ENCODE data around the gene CCNY. TPM values are rescaled to one million over a fixed set of nuclear protein-coding genes. Genes with fewer than 3 reads are reported as not detected.
"Not testable (repeated sequence)": the region's sequence is repeated elsewhere in the genome, so short reads cannot be mapped to it uniquely, and the experiment has no call there.

CCNY gene
- total RNA-seq (2014; rRNA removed; shearing (Covaris generic)) = 33.7 and 49.7 TPM in 2 replicates

- peak within 1 kb of the TSS; percentile 84 for H3K4me3 ChIP-seq (ENCODE audit: insufficient read depth, low read depth, low read length)
- no peaks in the 10 kb centered on the region; the same call in 1 of the 2 replicates for H3K27me3 ChIP-seq (ENCODE audit: control insufficient read depth, insufficient read depth, low read length)
- peak; percentile 94 for DNase-seq
- peaks cover 2% of the 10 kb centered on the region for H3K36me3 ChIP-seq (replicated peaks; ENCODE audit: control insufficient read depth, insufficient read depth, low read length)
Observed at GRCh38 chr10:35336084-35336831, at the start of gene CCNY. CCNY (plus strand) TSS chr10:35336509; CDS start chr10:35337054, 545 bp downstream.

GRCh38 chr10:35289198-35289597, 47.1 kb upstream of the CCNY start:
- Histone ChIP-seq H3K27me3 (ENCODE audit: control insufficient read depth, insufficient read depth, low read length) (no peaks in the 10 kb centered on the region), H3K4me3 (ENCODE audit: insufficient read depth, low read depth, low read length) (no peak overlapping the region), H3K36me3 (replicated peaks; ENCODE audit: control insufficient read depth, insufficient read depth, low read length) (no peaks in the 10 kb centered on the region)
- no peak for DNase-seq

GRCh38 chr10:35294506-35294905, 41.8 kb upstream of the CCNY start:
- no peaks in the 10 kb centered on the region for H3K36me3 ChIP-seq (replicated peaks; ENCODE audit: control insufficient read depth, insufficient read depth, low read length)
- no peaks in the 10 kb centered on the region for H3K27me3 ChIP-seq (ENCODE audit: control insufficient read depth, insufficient read depth, low read length)
- no peak for DNase-seq
- H3K4me3 ChIP-seq (ENCODE audit: insufficient read depth, low read depth, low read length) = no peak overlapping the region

GRCh38 chr10:35299016-35299415, 37.3 kb upstream of the CCNY start:
- Histone ChIP-seq H3K27me3 (ENCODE audit: control insufficient read depth, insufficient read depth, low read length) (no peaks in the 10 kb centered on the region), H3K4me3 (ENCODE audit: insufficient read depth, low read depth, low read length) (no peak overlapping the region), H3K36me3 (replicated peaks; ENCODE audit: control insufficient read depth, insufficient read depth, low read length) (no peaks in the 10 kb centered on the region)
- DNase-seq = no peak

- no peak overlapping the region for H3K4me3 ChIP-seq (ENCODE audit: insufficient read depth, low read depth, low read length)
- no peaks in the 10 kb centered on the region for H3K27me3 ChIP-seq (ENCODE audit: control insufficient read depth, insufficient read depth, low read length)
- no peak for DNase-seq
- H3K36me3 ChIP-seq (replicated peaks; ENCODE audit: control insufficient read depth, insufficient read depth, low read length) = no peaks in the 10 kb centered on the region
Observed at GRCh38 chr10:35300063-35300699, 36.1 kb upstream of the CCNY start.

GRCh38 chr10:35304649-35305048, 31.7 kb upstream of the CCNY start:
- Histone ChIP-seq H3K36me3 (replicated peaks; ENCODE audit: control insufficient read depth, insufficient read depth, low read length) (no peaks in the 10 kb centered on the region), H3K4me3 (ENCODE audit: insufficient read depth, low read depth, low read length) (no peak overlapping the region), H3K27me3 (ENCODE audit: control insufficient read depth, insufficient read depth, low read length) (no peaks in the 10 kb centered on the region)
- peak; percentile 14 for DNase-seq

GRCh38 chr10:35306852-35307251, 29.5 kb upstream of the CCNY start:
- H3K4me3 ChIP-seq (ENCODE audit: insufficient read depth, low read depth, low read length) = no peak overlapping the region
- no peaks in the 10 kb centered on the region for H3K36me3 ChIP-seq (replicated peaks; ENCODE audit: control insufficient read depth, insufficient read depth, low read length)
- DNase-seq = no peak
- H3K27me3 ChIP-seq (ENCODE audit: control insufficient read depth, insufficient read depth, low read length) = no peaks in the 10 kb centered on the region

GRCh38 chr10:35307297-35307696, 29.0 kb upstream of the CCNY start:
- DNase-seq = no peak
- no peaks in the 10 kb centered on the region for H3K27me3 ChIP-seq (ENCODE audit: control insufficient read depth, insufficient read depth, low read length)

GRCh38 chr10:35308809-35309208, 27.5 kb upstream of the CCNY start:
- no peak for DNase-seq
- H3K36me3 ChIP-seq (replicated peaks; ENCODE audit: control insufficient read depth, insufficient read depth, low read length) = no peaks in the 10 kb centered on the region
- no peaks in the 10 kb centered on the region for H3K27me3 ChIP-seq (ENCODE audit: control insufficient read depth, insufficient read depth, low read length)
- no peak overlapping the region for H3K4me3 ChIP-seq (ENCODE audit: insufficient read depth, low read depth, low read length)

More at GRCh38 chr10:35307297-35307696, 29.0 kb upstream of the CCNY start:
- H3K4me3 ChIP-seq (ENCODE audit: insufficient read depth, low read depth, low read length) = no peak overlapping the region
- no peaks in the 10 kb centered on the region for H3K36me3 ChIP-seq (replicated peaks; ENCODE audit: control insufficient read depth, insufficient read depth, low read length)

- DNase-seq; H3K36me3 ChIP-seq (replicated peaks; ENCODE audit: control insufficient read depth, insufficient read depth, low read length); H3K4me3 ChIP-seq (ENCODE audit: insufficient read depth, low read depth, low read length); H3K27me3 ChIP-seq (ENCODE audit: control insufficient read depth, insufficient read depth, low read length): not testable (repeated sequence)
Observed at GRCh38 chr10:35314142-35314541, 22.2 kb upstream of the CCNY start.

GRCh38 chr10:35315235-35315634, 21.1 kb upstream of the CCNY start:
- not testable (repeated sequence) for H3K4me3 ChIP-seq (ENCODE audit: insufficient read depth, low read depth, low read length); H3K36me3 ChIP-seq (replicated peaks; ENCODE audit: control insufficient read depth, insufficient read depth, low read length); H3K27me3 ChIP-seq (ENCODE audit: control insufficient read depth, insufficient read depth, low read length); DNase-seq

- Histone ChIP-seq H3K36me3 (replicated peaks; ENCODE audit: control insufficient read depth, insufficient read depth, low read length) (no peaks in the 10 kb centered on the region; the same call in none of the 2 replicates), H3K27me3 (ENCODE audit: control insufficient read depth, insufficient read depth, low read length) (no peaks in the 10 kb centered on the region), H3K4me3 (ENCODE audit: insufficient read depth, low read depth, low read length) (no peak overlapping the region)
- DNase-seq = no peak
Observed at GRCh38 chr10:35316218-35316967, 19.9 kb upstream of the CCNY start.

GRCh38 chr10:35318551-35318950, 17.8 kb upstream of the CCNY start:
- Histone ChIP-seq H3K36me3 (replicated peaks; ENCODE audit: control insufficient read depth, insufficient read depth, low read length) (no peaks in the 10 kb centered on the region; the same call in none of the 2 replicates), H3K27me3 (ENCODE audit: control insufficient read depth, insufficient read depth, low read length) (no peaks in the 10 kb centered on the region), H3K4me3 (ENCODE audit: insufficient read depth, low read depth, low read length) (no peak overlapping the region)
- no peak for DNase-seq

- Histone ChIP-seq H3K27me3 (ENCODE audit: control insufficient read depth, insufficient read depth, low read length) (no peaks in the 10 kb centered on the region), H3K36me3 (replicated peaks; ENCODE audit: control insufficient read depth, insufficient read depth, low read length) (no peaks in the 10 kb centered on the region; the same call in none of the 2 replicates), H3K4me3 (ENCODE audit: insufficient read depth, low read depth, low read length) (no peak overlapping the region)
- no peak for DNase-seq
Observed at GRCh38 chr10:35320341-35320740, 16.0 kb upstream of the CCNY start.

- H3K27me3 ChIP-seq (ENCODE audit: control insufficient read depth, insufficient read depth, low read length) = no peaks in the 10 kb centered on the region
- no peak overlapping the region for H3K4me3 ChIP-seq (ENCODE audit: insufficient read depth, low read depth, low read length)
- no peak for DNase-seq
- no peaks in the 10 kb centered on the region for H3K36me3 ChIP-seq (replicated peaks; ENCODE audit: control insufficient read depth, insufficient read depth, low read length)
Observed at GRCh38 chr10:35322636-35323035, 13.7 kb upstream of the CCNY start.

Data from H7 (cell line).